ENCODE measurements around the gene SS18L1.
A peak's percentile ranks its signal among the peaks of the same experiment; 100 is the strongest.

DNA sequence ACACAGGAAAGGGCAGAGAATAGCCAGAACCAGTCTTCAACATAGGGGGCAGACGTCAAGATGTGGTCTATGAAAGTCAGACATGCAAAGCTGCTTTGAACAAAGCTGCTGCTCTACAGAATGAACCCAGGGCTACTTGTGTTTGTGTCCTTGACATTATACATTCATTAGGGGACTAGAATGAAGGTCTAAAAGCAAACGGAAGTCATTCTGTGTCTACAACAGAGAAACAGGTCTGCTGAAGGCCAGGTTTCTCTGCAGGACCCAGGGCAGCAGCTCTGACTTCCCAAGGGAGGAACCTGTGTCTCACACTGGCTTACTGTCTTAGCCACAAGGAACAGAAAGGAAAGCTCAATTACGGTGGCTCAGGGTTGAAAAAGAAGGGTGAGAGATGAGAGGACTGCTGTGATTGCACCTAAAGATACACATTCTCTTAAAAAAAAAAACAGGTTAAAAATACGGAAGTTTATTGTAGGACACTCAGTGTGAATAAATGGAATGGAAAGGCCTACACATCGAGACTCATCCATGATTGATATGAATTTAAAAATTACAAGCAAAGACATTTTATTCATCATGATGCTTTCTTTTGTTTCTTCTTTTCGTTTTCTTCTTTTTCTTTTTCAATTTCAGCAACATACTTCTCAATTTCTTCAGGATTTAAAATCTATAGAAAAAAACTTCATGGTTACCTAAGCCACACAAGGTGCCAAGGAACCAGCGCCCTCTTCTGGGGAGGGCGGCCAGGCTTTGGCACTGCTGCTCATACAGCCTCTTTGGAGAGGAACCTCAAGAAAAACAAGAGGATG lies 7.1 kb upstream of the SS18L1 start:
- TF ChIP-seq, protein P1, sequence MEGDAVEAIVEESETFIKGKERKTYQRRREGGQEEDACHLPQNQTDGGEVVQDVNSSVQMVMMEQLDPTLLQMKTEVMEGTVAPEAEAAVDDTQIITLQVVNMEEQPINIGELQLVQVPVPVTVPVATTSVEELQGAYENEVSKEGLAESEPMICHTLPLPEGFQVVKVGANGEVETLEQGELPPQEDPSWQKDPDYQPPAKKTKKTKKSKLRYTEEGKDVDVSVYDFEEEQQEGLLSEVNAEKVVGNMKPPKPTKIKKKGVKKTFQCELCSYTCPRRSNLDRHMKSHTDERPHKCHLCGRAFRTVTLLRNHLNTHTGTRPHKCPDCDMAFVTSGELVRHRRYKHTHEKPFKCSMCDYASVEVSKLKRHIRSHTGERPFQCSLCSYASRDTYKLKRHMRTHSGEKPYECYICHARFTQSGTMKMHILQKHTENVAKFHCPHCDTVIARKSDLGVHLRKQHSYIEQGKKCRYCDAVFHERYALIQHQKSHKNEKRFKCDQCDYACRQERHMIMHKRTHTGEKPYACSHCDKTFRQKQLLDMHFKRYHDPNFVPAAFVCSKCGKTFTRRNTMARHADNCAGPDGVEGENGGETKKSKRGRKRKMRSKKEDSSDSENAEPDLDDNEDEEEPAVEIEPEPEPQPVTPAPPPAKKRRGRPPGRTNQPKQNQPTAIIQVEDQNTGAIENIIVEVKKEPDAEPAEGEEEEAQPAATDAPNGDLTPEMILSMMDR (conservative IDR thresholded peaks at IDR 0.05 in 1 of 2, IDR thresholded peaks at IDR 0.05 in 1 of 2; ENCODE audit: low read depth in 1 of 2, low read length in 2 of 2): peak; percentile 73 to 79
- TF ChIP-seq EZH2 (IDR thresholded peaks at IDR 0.05; ENCODE audit: low read length, missing control alignments): no peak

Measured in fibroblast of lung (primary cell).